HG03095 (cell line): ENCODE results near the gene TMEM11.

Experiments used
- ATAC-seq: cut with Tn5 transposase; IDR thresholded peaks from one replicate; pipeline ENCODE4 v1.9.1; 2021; ENCODE audit warnings: moderate library complexity; ENCODE audit not compliant: unreplicated experiment

The TMEM11 gene

GRCh38 chr17:21214015-21214776 lies at the start of gene TMEM11:
Gene TMEM11 (minus strand): TSS chr17:21214161. CDS start chr17:21214152, 9 bp downstream.
- ATAC-seq: peak; percentile 85

- no peak for ATAC-seq
Measured at GRCh38 chr17:21263376-21263775, 49.4 kb upstream of the TMEM11 start.

GRCh38 chr17:21262259-21262993 lies 48.5 kb upstream of the TMEM11 start:
- no peak for ATAC-seq

GRCh38 chr17:21258593-21258992 lies 44.6 kb upstream of the TMEM11 start:
- no peak for ATAC-seq

GRCh38 chr17:21253646-21254441 lies 39.9 kb upstream of the TMEM11 start:
- ATAC-seq: no peak

- peak; percentile 53 for ATAC-seq
Measured at GRCh38 chr17:21252796-21253645, 39.1 kb upstream of the TMEM11 start, which contains the start of gene NATD1. Gene NATD1 (minus strand): TSS chr17:21253410. CDS start chr17:21253264, 146 bp downstream.

GRCh38 chr17:21252289-21252795 lies 38.4 kb upstream of the TMEM11 start:
- ATAC-seq: no peak

- ATAC-seq: no peak
Measured at GRCh38 chr17:21251337-21252010, 37.5 kb upstream of the TMEM11 start.

GRCh38 chr17:21250854-21251253 lies 36.9 kb upstream of the TMEM11 start:
- no peak for ATAC-seq

GRCh38 chr17:21249920-21250703 lies 36.2 kb upstream of the TMEM11 start:
- ATAC-seq: no peak

GRCh38 chr17:21249086-21249795 lies 35.3 kb upstream of the TMEM11 start:
- ATAC-seq: no peak

GRCh38 chr17:21248500-21248899 lies 34.5 kb upstream of the TMEM11 start:
- ATAC-seq: no peak

GRCh38 chr17:21247552-21248258 lies 33.7 kb upstream of the TMEM11 start:
- no peak for ATAC-seq

- ATAC-seq: no peak
Measured at GRCh38 chr17:21246698-21247097, 32.7 kb upstream of the TMEM11 start.

GRCh38 chr17:21245639-21246084 lies 31.7 kb upstream of the TMEM11 start:
- no peak for ATAC-seq

- ATAC-seq: no peak
Measured at GRCh38 chr17:21243516-21244303, 29.7 kb upstream of the TMEM11 start.
